Prostate gland (tissue), 2 donors: Measurements from ENCODE around the gene EIF2D. TPM values are rescaled to one million over a fixed set of nuclear protein-coding genes. Genes with fewer than 3 reads are reported as not detected.
A peak's percentile ranks its signal among the peaks of the same experiment; 100 is the strongest.

ENCODE experiments used
- DNase-seq: peaks from one replicate; pipeline ENCODE4 v3.0.0-alpha.2; 2019; ENCODE audit warnings: low spot score
- H3K27ac ChIP-seq, 2 donors: fragments of 200-600 bp; sonication (generic); 2 replicates each; pipeline ENCODE4 v1.5.1; 2017 to 2019
- H3K27me3 ChIP-seq: fragments of 200-600 bp; sonication (generic); replicated peaks from 2 replicates; pipeline ENCODE4 v1.5.1; 2019; ENCODE audit not compliant: insufficient read depth
- H3K36me3 ChIP-seq, 2 donors: fragments of 200-600 bp; sonication (generic); 1 replicate in 1 of 2; 2 replicates in 1 of 2; pipeline versions ENCODE4 v1.5.1 to v1.8.1; 2017 to 2019
- H3K4me1 ChIP-seq: fragments of 200-600 bp; sonication (generic); replicated peaks from 2 replicates; pipeline ENCODE4 v1.5.1; 2019
- H3K4me3 ChIP-seq, 2 donors: fragments of 200-600 bp; sonication (generic); 2 replicates each; pipeline ENCODE4 v1.5.1; 2017 to 2019
- H3K9me3 ChIP-seq: fragments of 200-600 bp; sonication (generic); 2 replicates; pipeline ENCODE4 v1.5.1; 2017
- POLR2A ChIP-seq: fragments of 450-650 bp; IDR thresholded peaks from one replicate; pipeline ENCODE4 v1.6.1; 2016; ENCODE audit warnings: antibody characterized with exemption, mild to moderate bottlenecking
- POLR2AphosphoS5 ChIP-seq: sonication (generic); formaldehyde crosslinking; IDR thresholded peaks from one replicate; pipeline ENCODE4 v1.6.1; 2017; ENCODE audit warnings: antibody characterized with exemption
- WGBS: methylation state at CpG from one replicate; pipeline ENCODE4 v1.1.5; 2018; 5-methylcytosine and 5-hydroxymethylcytosine counted together
- intact Hi-C: fragments of 100-400 bp; cut with DNase I; formaldehyde crosslinking; loops from one replicate; pipeline ENCODE4 v1.14.2; 2022
- total RNA-seq, 2 donors: library from RNA; depleted of rRNA; stranded (reverse); fragments of >200 nt; gene quantifications; one replicate each; pipeline ENCODE4 v1.1.0, GENCODE V29; 2016
- TF ChIP-seq, protein P1 (sequence below), 4 experiments: fragments of 200-600 bp in 2 of 4; fragments of 450-650 bp in 2 of 4; sonication (generic) in 2 of 4; IDR thresholded peaks; 1 replicate in 3 of 4; 2 replicates in 1 of 4; pipeline ENCODE4 v1.5.1; 2016 to 2019; ENCODE audit warnings: antibody characterized with exemption in 4 of 4, mild to moderate bottlenecking in 2 of 4, moderate library complexity in 2 of 4

EIF2D gene
- total RNA-seq, 2 donors from 2014 or later: 42.8 to 60.2 TPM

DNA sequence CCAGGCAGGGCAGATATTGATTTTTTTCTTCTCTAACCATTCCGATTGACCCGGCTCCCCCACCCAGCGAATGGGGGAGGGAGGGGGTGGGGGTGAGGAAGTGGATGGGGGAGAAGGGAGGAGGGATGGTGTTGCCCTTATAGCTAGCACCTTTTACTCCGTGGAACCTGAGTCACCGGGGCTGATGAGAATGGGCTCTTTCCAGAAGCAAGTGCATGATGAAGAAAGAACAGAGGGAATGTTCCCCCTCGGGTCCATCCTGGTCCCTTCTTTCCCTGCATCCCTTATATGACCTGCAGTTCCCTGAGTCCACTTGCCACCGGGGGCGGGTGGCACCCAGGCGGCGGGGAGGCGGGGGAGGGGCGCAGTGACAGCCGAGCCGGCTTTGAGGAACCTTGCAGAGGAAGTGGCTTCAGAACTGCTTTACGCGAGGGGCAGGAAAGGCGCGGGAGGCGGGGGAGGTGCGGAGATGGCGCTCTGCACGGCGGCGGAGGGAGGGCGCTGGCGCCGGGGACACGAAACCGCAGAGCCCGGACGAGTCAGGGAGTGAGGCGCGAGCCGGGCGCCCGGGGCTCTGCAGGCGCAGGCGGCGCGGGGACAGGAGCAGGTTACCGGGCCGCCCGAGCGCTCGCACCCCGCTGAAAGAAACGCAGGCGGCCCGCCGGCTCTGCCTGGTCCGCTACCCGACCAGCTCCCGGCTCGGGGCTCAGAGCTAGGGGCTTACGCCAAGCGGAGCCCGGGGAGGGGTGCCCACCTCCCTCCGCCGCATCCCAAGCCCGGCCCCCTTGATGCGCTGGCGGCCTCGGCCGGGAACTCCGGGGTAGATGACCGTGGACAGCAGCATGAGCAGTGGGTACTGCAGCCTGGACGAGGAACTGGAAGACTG is 55.3 kb downstream of the EIF2D start:
- H3K4me1 ChIP-seq: no peaks in the 10 kb centered on the region
- TF ChIP-seq, protein P1, sequence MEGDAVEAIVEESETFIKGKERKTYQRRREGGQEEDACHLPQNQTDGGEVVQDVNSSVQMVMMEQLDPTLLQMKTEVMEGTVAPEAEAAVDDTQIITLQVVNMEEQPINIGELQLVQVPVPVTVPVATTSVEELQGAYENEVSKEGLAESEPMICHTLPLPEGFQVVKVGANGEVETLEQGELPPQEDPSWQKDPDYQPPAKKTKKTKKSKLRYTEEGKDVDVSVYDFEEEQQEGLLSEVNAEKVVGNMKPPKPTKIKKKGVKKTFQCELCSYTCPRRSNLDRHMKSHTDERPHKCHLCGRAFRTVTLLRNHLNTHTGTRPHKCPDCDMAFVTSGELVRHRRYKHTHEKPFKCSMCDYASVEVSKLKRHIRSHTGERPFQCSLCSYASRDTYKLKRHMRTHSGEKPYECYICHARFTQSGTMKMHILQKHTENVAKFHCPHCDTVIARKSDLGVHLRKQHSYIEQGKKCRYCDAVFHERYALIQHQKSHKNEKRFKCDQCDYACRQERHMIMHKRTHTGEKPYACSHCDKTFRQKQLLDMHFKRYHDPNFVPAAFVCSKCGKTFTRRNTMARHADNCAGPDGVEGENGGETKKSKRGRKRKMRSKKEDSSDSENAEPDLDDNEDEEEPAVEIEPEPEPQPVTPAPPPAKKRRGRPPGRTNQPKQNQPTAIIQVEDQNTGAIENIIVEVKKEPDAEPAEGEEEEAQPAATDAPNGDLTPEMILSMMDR (IDR thresholded peaks at IDR 0.05): peak in 1 of 4 experiments; percentile 13
- TF ChIP-seq POLR2AphosphoS5 (no peak), POLR2A (peak; percentile 33)
- H3K27ac ChIP-seq: peak overlapping the region; percentile 69 to 72
- intact Hi-C loops: no loop called here
- no peaks in the 10 kb centered on the region for H3K9me3 ChIP-seq
- H3K27me3 ChIP-seq: no peaks in the 10 kb centered on the region
- WGBS: 3% methylated on average over 39 of the region's 67 CpGs
- DNase-seq: peak; percentile 59
- no peaks in the 10 kb centered on the region for H3K36me3 ChIP-seq
- peak overlapping the region; percentile 45 to 48 for H3K4me3 ChIP-seq

DNA sequence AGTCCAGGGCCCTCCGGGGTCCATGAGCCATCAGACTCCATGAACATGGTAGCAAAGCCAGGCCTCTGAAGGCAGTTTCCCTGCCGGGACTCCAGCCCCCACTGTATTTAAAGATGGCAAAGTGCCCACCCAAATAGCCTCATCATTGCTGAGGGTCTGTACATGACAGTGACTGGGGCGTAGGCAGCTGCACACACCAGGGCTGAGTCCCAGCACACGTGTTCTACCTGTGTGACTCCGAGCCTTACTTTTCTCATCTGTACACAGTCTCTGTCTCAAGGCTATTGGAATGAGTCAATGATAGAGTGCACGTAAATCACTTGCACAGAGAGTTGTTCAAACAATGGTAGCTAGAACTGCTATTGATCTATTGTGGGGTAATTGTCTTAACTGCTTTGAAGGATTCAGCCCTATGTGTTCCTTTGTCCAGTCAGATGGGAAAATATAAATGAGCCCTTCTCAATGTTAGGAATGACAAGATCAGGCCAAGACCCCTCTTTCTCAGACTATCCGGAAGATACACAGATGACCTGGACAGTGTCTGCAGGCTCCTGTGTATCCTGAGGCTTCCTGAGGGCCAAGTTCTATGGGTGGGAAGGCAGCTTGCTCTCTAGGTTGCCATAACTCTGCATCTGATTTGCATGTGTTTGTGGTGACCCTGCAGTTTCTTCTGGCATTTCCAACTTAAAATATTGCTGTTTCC is 56.1 kb downstream of the EIF2D start:
- Histone ChIP-seq H3K27me3 (no peaks in the 10 kb centered on the region), H3K9me3 (no peaks in the 10 kb centered on the region), H3K4me3 (no peak overlapping the region), H3K36me3 (no peaks in the 10 kb centered on the region), H3K4me1 (no peaks in the 10 kb centered on the region), H3K27ac (peak overlapping the region in 1 of 2 donors; percentile 72)
- TF ChIP-seq POLR2A: no peak
- no peak for TF ChIP-seq POLR2AphosphoS5
- TF ChIP-seq, protein P1 (IDR thresholded peaks at IDR 0.05): no peak
- no peak for DNase-seq
- intact Hi-C loops: no loop called here
- WGBS: 83% methylated on average over 7 of the region's 7 CpGs

DNA sequence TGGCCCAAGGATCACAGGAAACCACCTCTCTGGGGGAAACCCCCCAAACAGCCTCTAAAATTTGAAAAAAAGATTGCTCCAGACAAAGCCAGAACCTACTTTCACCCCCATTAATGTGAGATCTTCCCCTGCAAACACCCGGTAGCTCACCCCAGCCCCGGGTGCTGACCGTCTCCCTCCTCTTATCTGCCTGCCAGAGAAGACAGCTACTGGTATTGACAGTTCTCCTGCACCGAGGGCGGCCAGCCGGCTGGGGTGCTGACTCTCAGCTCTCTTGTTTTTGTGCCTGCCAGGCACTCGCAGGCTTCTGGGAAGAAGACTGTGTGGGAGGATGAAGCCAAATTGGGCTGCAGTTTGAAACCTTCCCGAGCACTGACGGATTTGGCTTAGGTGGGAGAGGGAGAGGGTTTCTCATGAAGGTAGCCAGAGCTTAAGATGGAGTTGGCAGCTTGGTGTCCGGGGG is 56.8 kb downstream of the EIF2D start:
- intact Hi-C loops: no loop called here
- TF ChIP-seq POLR2A: no peak
- TF ChIP-seq POLR2AphosphoS5: no peak
- TF ChIP-seq, protein P1 (IDR thresholded peaks at IDR 0.05): no peak
- 28% methylated on average over 10 of the region's 10 CpGs for WGBS
- no peak overlapping the region for H3K4me3 ChIP-seq
- H3K36me3 ChIP-seq: no peaks in the 10 kb centered on the region
- H3K9me3 ChIP-seq: no peaks in the 10 kb centered on the region
- H3K27me3 ChIP-seq: no peaks in the 10 kb centered on the region
- H3K4me1 ChIP-seq: no peaks in the 10 kb centered on the region
- peak overlapping the region; percentile 34 to 40 for H3K27ac ChIP-seq
- DNase-seq: no peak

GRCh38 chr1:206554701-206555472 is 57.4 kb downstream of the EIF2D start:
- no peaks in the 10 kb centered on the region for H3K36me3 ChIP-seq
- WGBS: 71% methylated on average over 1 of the region's 1 CpG
- peak overlapping the region; percentile 34 to 40 for H3K27ac ChIP-seq
- no peaks in the 10 kb centered on the region for H3K4me1 ChIP-seq
- no peaks in the 10 kb centered on the region for H3K9me3 ChIP-seq
- no peak overlapping the region for H3K4me3 ChIP-seq
- TF ChIP-seq POLR2A (no peak), POLR2AphosphoS5 (no peak)
- TF ChIP-seq, protein P1 (IDR thresholded peaks at IDR 0.05): no peak
- DNase-seq: no peak
- no peaks in the 10 kb centered on the region for H3K27me3 ChIP-seq
- intact Hi-C loops: no loop called here
